Ascending aorta (tissue), 2 donors: ENCODE data around the gene STAC. TPM values are rescaled to one million over a fixed set of nuclear protein-coding genes. Genes with fewer than 3 reads are reported as not detected.
A peak's percentile ranks its signal among the peaks of the same experiment; 100 is the strongest.
"Not testable (repeated sequence)": the region's sequence is repeated elsewhere in the genome, so short reads cannot be mapped to it uniquely, and the experiment has no call there.

Experiments
- DNase-seq, 2 donors: peaks; one replicate each; pipeline ENCODE4 v3.0.0-alpha.2; 2019; ENCODE audit warnings: low spot score in 2 of 2
- H3K27ac ChIP-seq, 2 donors: fragments of 200-600 bp; sonication (generic); one replicate each; pipeline ENCODE4 v1.5.1; 2016 to 2017; ENCODE audit warnings: mild to moderate bottlenecking in 1 of 2
- H3K27me3 ChIP-seq: fragments of 200-600 bp; sonication (generic); one replicate; pipeline ENCODE4 v1.5.1; 2017
- H3K36me3 ChIP-seq, 2 donors: fragments of 200-600 bp; sonication (generic); one replicate each; pipeline ENCODE4 v1.5.1; 2016
- H3K4me1 ChIP-seq, 2 donors: fragments of 200-600 bp; sonication (generic); one replicate each; pipeline ENCODE4 v1.5.1; 2016 to 2017; ENCODE audit warnings: mild to moderate bottlenecking in 1 of 2
- H3K4me3 ChIP-seq, 2 donors: fragments of 200-600 bp; sonication (generic); one replicate each; pipeline ENCODE4 v1.5.1; 2016 to 2017; ENCODE audit warnings: mild to moderate bottlenecking in 1 of 2
- H3K9me3 ChIP-seq, 2 donors: fragments of 200-600 bp; sonication (generic); one replicate each; pipeline ENCODE4 v1.5.1; 2016
- CTCF ChIP-seq, 3 experiments: fragments of 200-600 bp in 2 of 3; fragments of 450-650 bp in 1 of 3; sonication (generic) in 2 of 3; IDR thresholded peaks; one replicate each; pipeline ENCODE4 v1.5.1; 2016 to 2019; ENCODE audit warnings: antibody characterized with exemption in 3 of 3, mild to moderate bottlenecking in 1 of 3, moderate library complexity in 1 of 3
- intact Hi-C: fragments of 100-400 bp; cut with DNase I; formaldehyde crosslinking; loops from one replicate; pipeline ENCODE4 v1.15.1; 2023
- total RNA-seq: library from RNA; depleted of rRNA; stranded (reverse); fragments of >200 nt; gene quantifications from one replicate; pipeline ENCODE4 v1.1.0, GENCODE V29; 2016

Gene STAC
- total RNA-seq, 1 donor from 2014 or later = 16.0 TPM

- H3K4me3 ChIP-seq = no peak overlapping the region
- intact Hi-C loops = no loop called here
- no peaks in the 10 kb centered on the region for H3K9me3 ChIP-seq
- H3K27ac ChIP-seq = peak overlapping the region in 1 of 2 donors; percentile 59
- DNase-seq = no peak
- peaks cover 0 to 4% of the 10 kb centered on the region in 2 donors for H3K36me3 ChIP-seq
- no peak for TF ChIP-seq CTCF (IDR thresholded peaks at IDR 0.05)
- peaks cover 0 to 20% of the 10 kb centered on the region in 2 donors for H3K4me1 ChIP-seq
- no peaks in the 10 kb centered on the region for H3K27me3 ChIP-seq
These were observed 76.5 kb downstream of the STAC start for GRCh38 chr3:36456784-36457183.

- H3K9me3 ChIP-seq = no peaks in the 10 kb centered on the region
- intact Hi-C loops = no loop called here
- H3K4me3 ChIP-seq = no peak overlapping the region
- peak in 1 of 2 donors; percentile 79 for DNase-seq
- no peak for TF ChIP-seq CTCF (IDR thresholded peaks at IDR 0.05)
- H3K27me3 ChIP-seq = no peaks in the 10 kb centered on the region
- H3K36me3 ChIP-seq = peaks cover 0 to 4% of the 10 kb centered on the region in 2 donors
- peak overlapping the region; percentile 9 to 59 for H3K27ac ChIP-seq
- peaks cover 0 to 20% of the 10 kb centered on the region in 2 donors for H3K4me1 ChIP-seq
These were observed 77.4 kb downstream of the STAC start for GRCh38 chr3:36457667-36458066.

- no peak overlapping the region for H3K27ac ChIP-seq
- no peaks in the 10 kb centered on the region for H3K27me3 ChIP-seq
- peaks cover 0 to 20% of the 10 kb centered on the region in 2 donors for H3K4me1 ChIP-seq
- H3K36me3 ChIP-seq = no peaks in the 10 kb centered on the region
- no peak overlapping the region for H3K4me3 ChIP-seq
- no peaks in the 10 kb centered on the region for H3K9me3 ChIP-seq
- DNase-seq = no peak
- TF ChIP-seq CTCF (IDR thresholded peaks at IDR 0.05) = no peak
- intact Hi-C loops = no loop called here
These were observed 78.9 kb downstream of the STAC start for GRCh38 chr3:36459177-36459576.

- Histone ChIP-seq H3K36me3 (peaks cover 3 to 6% of the 10 kb centered on the region in 2 donors), H3K9me3 (peaks cover 0 to 10% of the 10 kb centered on the region in 2 donors), H3K27me3 (no peaks in the 10 kb centered on the region), H3K4me1 (peaks cover 0 to 18% of the 10 kb centered on the region in 2 donors), H3K27ac (no peak overlapping the region), H3K4me3 (no peak overlapping the region)
- no peak for TF ChIP-seq CTCF (IDR thresholded peaks at IDR 0.05)
- intact Hi-C loops = no loop called here
- no peak for DNase-seq
These were observed 81.3 kb downstream of the STAC start for GRCh38 chr3:36461597-36461996.

- H3K4me3 ChIP-seq, H3K27ac ChIP-seq, H3K36me3 ChIP-seq, DNase-seq, H3K27me3 ChIP-seq, H3K9me3 ChIP-seq, intact Hi-C loops, H3K4me1 ChIP-seq: not testable (repeated sequence)
These were observed 91.7 kb downstream of the STAC start for GRCh38 chr3:36472045-36472444.

- H3K4me3 ChIP-seq = no peak overlapping the region
- DNase-seq = no peak
- no peak for TF ChIP-seq CTCF (IDR thresholded peaks at IDR 0.05)
- no peaks in the 10 kb centered on the region for H3K36me3 ChIP-seq
- H3K4me1 ChIP-seq = no peaks in the 10 kb centered on the region
- intact Hi-C loops = no loop called here
- no peak overlapping the region for H3K27ac ChIP-seq
- H3K9me3 ChIP-seq = no peaks in the 10 kb centered on the region
- H3K27me3 ChIP-seq = no peaks in the 10 kb centered on the region
These were observed 95.3 kb downstream of the STAC start for GRCh38 chr3:36475558-36475957.
